Prostate gland (tissue), 2 donors: ENCODE measurements around the gene RSPO3. TPM values are rescaled to one million over a fixed set of nuclear protein-coding genes. Genes with fewer than 3 reads are reported as not detected.

ENCODE experiments used
- DNase-seq: peaks from one replicate; pipeline ENCODE4 v3.0.0-alpha.2; 2019; ENCODE audit warnings: low spot score
- H3K27ac ChIP-seq, 2 donors: fragments of 200-600 bp; sonication (generic); 2 replicates each; pipeline ENCODE4 v1.5.1; 2017 to 2019
- H3K27me3 ChIP-seq: fragments of 200-600 bp; sonication (generic); replicated peaks from 2 replicates; pipeline ENCODE4 v1.5.1; 2019; ENCODE audit not compliant: insufficient read depth
- H3K36me3 ChIP-seq, 2 donors: fragments of 200-600 bp; sonication (generic); 1 replicate in 1 of 2; 2 replicates in 1 of 2; pipeline versions ENCODE4 v1.5.1 to v1.8.1; 2017 to 2019
- H3K4me1 ChIP-seq: fragments of 200-600 bp; sonication (generic); replicated peaks from 2 replicates; pipeline ENCODE4 v1.5.1; 2019
- H3K4me3 ChIP-seq, 2 donors: fragments of 200-600 bp; sonication (generic); 2 replicates each; pipeline ENCODE4 v1.5.1; 2017 to 2019
- H3K9me3 ChIP-seq: fragments of 200-600 bp; sonication (generic); 2 replicates; pipeline ENCODE4 v1.5.1; 2017
- POLR2A ChIP-seq: fragments of 450-650 bp; IDR thresholded peaks from one replicate; pipeline ENCODE4 v1.6.1; 2016; ENCODE audit warnings: antibody characterized with exemption, mild to moderate bottlenecking
- POLR2AphosphoS5 ChIP-seq: sonication (generic); formaldehyde crosslinking; IDR thresholded peaks from one replicate; pipeline ENCODE4 v1.6.1; 2017; ENCODE audit warnings: antibody characterized with exemption
- WGBS: methylation state at CpG from one replicate; pipeline ENCODE4 v1.1.5; 2018; 5-methylcytosine and 5-hydroxymethylcytosine counted together
- intact Hi-C: fragments of 100-400 bp; cut with DNase I; formaldehyde crosslinking; loops from one replicate; pipeline ENCODE4 v1.14.2; 2022
- total RNA-seq, 2 donors: library from RNA; depleted of rRNA; stranded (reverse); fragments of >200 nt; gene quantifications; one replicate each; pipeline ENCODE4 v1.1.0, GENCODE V29; 2016
- TF ChIP-seq, protein P1 (sequence below), 4 experiments: fragments of 200-600 bp in 2 of 4; fragments of 450-650 bp in 2 of 4; sonication (generic) in 2 of 4; IDR thresholded peaks; 1 replicate in 3 of 4; 2 replicates in 1 of 4; pipeline ENCODE4 v1.5.1; 2016 to 2019; ENCODE audit warnings: antibody characterized with exemption in 4 of 4, mild to moderate bottlenecking in 2 of 4, moderate library complexity in 2 of 4

The RSPO3 gene
- total RNA-seq, 2 donors from 2014 or later, result 1.9 to 4.8 TPM

DNA sequence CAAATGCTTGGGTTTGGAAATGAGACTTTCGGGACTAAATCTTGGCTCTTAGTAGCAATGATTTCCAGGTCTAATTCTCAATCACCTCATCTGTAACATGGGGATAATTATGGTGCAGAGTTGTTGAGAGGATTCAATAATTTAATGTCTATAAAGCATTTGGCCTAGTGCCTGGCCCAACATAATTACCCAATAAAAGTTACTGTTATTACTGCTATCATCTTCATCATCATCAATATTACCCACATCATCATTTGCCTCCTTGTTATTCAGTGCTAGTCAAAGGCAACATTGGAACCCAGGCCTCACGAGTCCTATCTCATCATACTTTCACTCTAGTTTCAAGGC lies 34.5 kb upstream of the RSPO3 start:
- DNase-seq, result no peak
- 79% methylated on average over 2 of the region's 2 CpGs for WGBS
- Histone ChIP-seq H3K27ac (no peak overlapping the region), H3K4me3 (no peak overlapping the region), H3K4me1 (no peaks in the 10 kb centered on the region), H3K9me3 (no peaks in the 10 kb centered on the region), H3K36me3 (no peaks in the 10 kb centered on the region), H3K27me3 (no peaks in the 10 kb centered on the region)
- intact Hi-C loops, result no loop called here
- TF ChIP-seq POLR2A (no peak), POLR2AphosphoS5 (no peak)
- TF ChIP-seq, protein P1, sequence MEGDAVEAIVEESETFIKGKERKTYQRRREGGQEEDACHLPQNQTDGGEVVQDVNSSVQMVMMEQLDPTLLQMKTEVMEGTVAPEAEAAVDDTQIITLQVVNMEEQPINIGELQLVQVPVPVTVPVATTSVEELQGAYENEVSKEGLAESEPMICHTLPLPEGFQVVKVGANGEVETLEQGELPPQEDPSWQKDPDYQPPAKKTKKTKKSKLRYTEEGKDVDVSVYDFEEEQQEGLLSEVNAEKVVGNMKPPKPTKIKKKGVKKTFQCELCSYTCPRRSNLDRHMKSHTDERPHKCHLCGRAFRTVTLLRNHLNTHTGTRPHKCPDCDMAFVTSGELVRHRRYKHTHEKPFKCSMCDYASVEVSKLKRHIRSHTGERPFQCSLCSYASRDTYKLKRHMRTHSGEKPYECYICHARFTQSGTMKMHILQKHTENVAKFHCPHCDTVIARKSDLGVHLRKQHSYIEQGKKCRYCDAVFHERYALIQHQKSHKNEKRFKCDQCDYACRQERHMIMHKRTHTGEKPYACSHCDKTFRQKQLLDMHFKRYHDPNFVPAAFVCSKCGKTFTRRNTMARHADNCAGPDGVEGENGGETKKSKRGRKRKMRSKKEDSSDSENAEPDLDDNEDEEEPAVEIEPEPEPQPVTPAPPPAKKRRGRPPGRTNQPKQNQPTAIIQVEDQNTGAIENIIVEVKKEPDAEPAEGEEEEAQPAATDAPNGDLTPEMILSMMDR (IDR thresholded peaks at IDR 0.05), result no peak

DNA sequence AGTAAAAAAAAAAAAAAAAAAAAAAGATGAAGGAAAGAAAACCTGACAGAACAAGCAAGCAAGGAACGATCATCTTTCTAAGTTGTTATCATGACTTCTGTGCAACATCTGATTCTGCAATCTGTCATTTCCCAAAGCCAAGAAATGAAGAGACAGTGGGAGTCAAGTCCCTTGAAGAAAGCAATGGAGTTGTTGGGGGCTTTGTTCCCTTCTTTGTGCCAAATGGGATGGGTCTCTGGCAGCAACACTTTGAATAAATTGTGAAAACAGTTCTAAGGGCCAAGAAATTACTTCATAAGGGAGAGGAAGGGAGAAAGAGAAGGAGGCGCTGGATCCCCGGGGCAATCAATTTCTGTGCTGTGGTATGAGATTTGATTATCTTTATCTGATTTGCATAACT lies 33.3 kb upstream of the RSPO3 start:
- WGBS, result 77% methylated on average over 3 of the region's 3 CpGs
- Histone ChIP-seq H3K27me3 (no peaks in the 10 kb centered on the region), H3K9me3 (no peaks in the 10 kb centered on the region), H3K27ac (no peak overlapping the region), H3K36me3 (no peaks in the 10 kb centered on the region), H3K4me3 (no peak overlapping the region), H3K4me1 (no peaks in the 10 kb centered on the region)
- no peak for TF ChIP-seq POLR2AphosphoS5
- TF ChIP-seq, protein P1 (IDR thresholded peaks at IDR 0.05), result no peak
- no peak for TF ChIP-seq POLR2A
- intact Hi-C loops, result no loop called here
- no peak for DNase-seq

DNA sequence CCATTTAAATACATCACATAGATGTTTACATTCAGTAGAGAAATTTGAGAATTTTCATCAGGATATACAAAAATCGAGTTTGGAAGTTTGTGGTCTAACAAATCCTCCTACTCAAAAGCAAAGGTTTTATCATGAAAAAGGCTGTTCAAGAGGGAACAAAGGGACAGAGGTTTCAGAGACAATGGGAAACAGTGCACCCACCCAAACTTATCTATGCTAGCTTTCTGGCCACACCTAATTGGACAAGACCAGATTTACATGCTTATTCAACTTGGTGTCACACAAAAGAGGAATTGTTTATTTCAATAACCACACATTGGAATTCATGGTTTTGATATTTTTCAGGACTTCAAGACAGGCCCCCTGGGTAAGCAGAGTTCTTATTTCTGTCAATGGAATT lies 28.4 kb upstream of the RSPO3 start:
- intact Hi-C loops, result no loop called here
- Histone ChIP-seq H3K36me3 (no peaks in the 10 kb centered on the region), H3K4me1 (no peaks in the 10 kb centered on the region), H3K27ac (no peak overlapping the region), H3K27me3 (no peaks in the 10 kb centered on the region), H3K9me3 (no peaks in the 10 kb centered on the region), H3K4me3 (no peak overlapping the region)
- no peak for TF ChIP-seq POLR2A
- WGBS, result 30% methylated on average over 1 of the region's 1 CpG
- DNase-seq, result no peak

DNA sequence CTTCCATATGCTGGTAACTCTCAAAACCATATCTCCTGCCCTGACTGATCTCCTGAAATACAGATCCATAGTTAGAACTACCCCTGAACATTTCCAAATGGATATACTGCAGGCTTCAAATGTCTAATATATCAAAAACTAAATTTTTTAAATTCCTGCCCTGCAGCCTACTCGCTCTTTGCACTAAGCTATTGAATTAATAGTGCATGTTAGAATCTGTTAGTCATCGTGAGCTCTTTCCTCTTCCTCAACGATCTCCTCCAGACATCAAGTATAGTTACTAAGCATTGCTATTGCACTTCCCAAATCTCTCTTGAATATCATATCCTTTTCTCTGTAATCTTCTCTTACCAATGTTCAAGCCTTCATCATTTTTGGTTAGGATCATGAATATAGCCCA lies 26.0 kb upstream of the RSPO3 start:
- Histone ChIP-seq H3K27me3 (no peaks in the 10 kb centered on the region), H3K4me3 (no peak overlapping the region)
- intact Hi-C loops, result no loop called here

DNA sequence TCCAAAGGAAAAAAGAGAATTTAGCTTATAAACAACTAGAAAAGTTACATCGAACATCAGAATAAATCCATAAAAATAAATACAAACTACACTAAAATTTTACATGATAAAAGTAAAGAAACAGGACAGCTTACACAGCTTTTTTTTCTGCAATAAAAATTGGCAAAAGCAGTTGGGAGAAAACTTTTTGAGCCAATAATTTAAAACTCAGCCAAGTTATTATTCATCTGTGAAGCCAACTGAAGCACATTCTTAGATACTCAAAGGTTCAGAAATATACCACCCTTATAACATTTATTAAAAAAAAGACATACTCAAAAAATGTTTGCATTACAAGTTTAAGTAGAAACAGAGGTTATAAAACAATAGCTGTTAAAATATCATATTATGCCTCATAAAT lies 23.7 kb upstream of the RSPO3 start:
- Histone ChIP-seq H3K27me3 (no peaks in the 10 kb centered on the region), H3K9me3 (no peaks in the 10 kb centered on the region), H3K4me1 (no peaks in the 10 kb centered on the region), H3K4me3 (no peak overlapping the region), H3K27ac (no peak overlapping the region), H3K36me3 (no peaks in the 10 kb centered on the region)
- no peak for DNase-seq
- intact Hi-C loops, result no loop called here
- 53% methylated on average over 1 of the region's 1 CpG for WGBS
- no peak for TF ChIP-seq POLR2A
- TF ChIP-seq, protein P1 (IDR thresholded peaks at IDR 0.05), result no peak
- no peak for TF ChIP-seq POLR2AphosphoS5

More for the DNA sequence above, 26.0 kb upstream of the RSPO3 start:
- no peak for DNase-seq
- 82% methylated on average over 3 of the region's 3 CpGs for WGBS
- Histone ChIP-seq H3K9me3 (no peaks in the 10 kb centered on the region), H3K36me3 (no peaks in the 10 kb centered on the region), H3K4me1 (no peaks in the 10 kb centered on the region), H3K27ac (no peak overlapping the region)
- TF ChIP-seq POLR2A (no peak), POLR2AphosphoS5 (no peak)
- TF ChIP-seq, protein P1 (IDR thresholded peaks at IDR 0.05), result no peak
